HG02571 (cell line): ENCODE results near the gene FAM228A.
"Not testable (repeated sequence)": the region's sequence is repeated elsewhere in the genome, so short reads cannot be mapped to it uniquely, and the experiment has no call there.

ENCODE experiments used
- ATAC-seq: cut with Tn5 transposase; IDR thresholded peaks from one replicate; pipeline ENCODE4 v1.9.1; 2021; ENCODE audit warnings: mild to moderate bottlenecking, moderate library complexity; ENCODE audit not compliant: unreplicated experiment

FAM228A gene

GRCh38 chr2:24190503-24190902, 15.7 kb downstream of the FAM228A start:
- ATAC-seq = no peak

GRCh38 chr2:24191156-24191555, 16.3 kb downstream of the FAM228A start:
- ATAC-seq = no peak

- no peak for ATAC-seq
Observed at GRCh38 chr2:24191848-24192247, 17.0 kb downstream of the FAM228A start.

GRCh38 chr2:24197213-24197612, 22.4 kb downstream of the FAM228A start:
- ATAC-seq = not testable (repeated sequence)

GRCh38 chr2:24199968-24200590, 25.2 kb downstream of the FAM228A start:
- no peak for ATAC-seq

GRCh38 chr2:24200799-24201198, 25.9 kb downstream of the FAM228A start:
- ATAC-seq = no peak

- ATAC-seq = no peak
Observed at GRCh38 chr2:24203029-24203786, 28.4 kb downstream of the FAM228A start.

GRCh38 chr2:24203787-24204150, 28.9 kb downstream of the FAM228A start:
- no peak for ATAC-seq

- no peak for ATAC-seq
Observed at GRCh38 chr2:24204505-24204904, 29.7 kb downstream of the FAM228A start.

- ATAC-seq = no peak
Observed at GRCh38 chr2:24205131-24205530, 30.3 kb downstream of the FAM228A start.

GRCh38 chr2:24206242-24206641, 31.4 kb downstream of the FAM228A start:
- no peak for ATAC-seq

GRCh38 chr2:24206714-24207113, 31.9 kb downstream of the FAM228A start:
- no peak for ATAC-seq

- ATAC-seq = no peak
Observed at GRCh38 chr2:24207359-24207758, 32.5 kb downstream of the FAM228A start.

- no peak for ATAC-seq
Observed at GRCh38 chr2:24208490-24208889, 33.6 kb downstream of the FAM228A start.

- ATAC-seq = no peak
Observed at GRCh38 chr2:24209389-24210105, 34.7 kb downstream of the FAM228A start.

GRCh38 chr2:24210106-24210455, 35.2 kb downstream of the FAM228A start:
- no peak for ATAC-seq

GRCh38 chr2:24210723-24211122, 35.9 kb downstream of the FAM228A start:
- ATAC-seq = no peak

GRCh38 chr2:24211408-24211807, 36.6 kb downstream of the FAM228A start:
- ATAC-seq = no peak

- ATAC-seq = peak; percentile 87
Observed at GRCh38 chr2:24214880-24215279, 40.0 kb downstream of the FAM228A start.

GRCh38 chr2:24220554-24221291, 45.9 kb downstream of the FAM228A start:
- no peak for ATAC-seq

GRCh38 chr2:24221343-24222050, 46.6 kb downstream of the FAM228A start:
- ATAC-seq = no peak
